Activated T-helper 2 cell treated with anti-CD3 and anti-CD28 coated beads, Interferon-gamma antibody, Interleukin-2, Interleukin-4, amounts not matched to agents 10 μg/mL and 5 μg/mL and 100 μg/mL, durations not matched to agents 14 hours and 24 hours and 36 hours (primary cell): ENCODE data around the gene MAGI2. TPM values are rescaled to one million over a fixed set of nuclear protein-coding genes. Genes with fewer than 3 reads are reported as not detected.

Source experiments
- DNase-seq: peaks from one replicate; pipeline ENCODE4 v3.0.0; 2021; ENCODE audit warnings: low spot score
- H3K27ac Mint-ChIP-seq: one replicate; pipeline ENCODE4 v1.8.0; 2021; ENCODE audit warnings: mixed read lengths
- H3K27me3 Mint-ChIP-seq: one replicate; pipeline ENCODE4 v1.8.0; 2021; ENCODE audit warnings: low read depth, mixed read lengths
- H3K36me3 Mint-ChIP-seq: one replicate; pipeline ENCODE4 v1.8.0; 2021; ENCODE audit warnings: low read depth, mixed read lengths
- H3K4me1 Mint-ChIP-seq: one replicate; pipeline ENCODE4 v1.8.0; 2021; ENCODE audit warnings: low read depth, mixed read lengths
- H3K4me3 Mint-ChIP-seq: one replicate; pipeline ENCODE4 v1.8.0; 2021; ENCODE audit warnings: low read depth, mild to moderate bottlenecking, moderate library complexity, mixed read lengths
- H3K9me3 Mint-ChIP-seq: one replicate; pipeline ENCODE4 v1.8.0; 2021; ENCODE audit warnings: mixed read lengths
- intact Hi-C: fragments of 100-400 bp; cut with micrococcal nuclease; formaldehyde crosslinking; loops from one replicate; pipeline ENCODE4 v1.15.1; 2023
- total RNA-seq: library from RNA; stranded (reverse); gene quantifications from 2 replicates; pipeline ENCODE4 v1.2.3, GENCODE V29; 2022

MAGI2 gene
- total RNA-seq, 1 donor from 2014 or later = 0.21 TPM

DNA sequence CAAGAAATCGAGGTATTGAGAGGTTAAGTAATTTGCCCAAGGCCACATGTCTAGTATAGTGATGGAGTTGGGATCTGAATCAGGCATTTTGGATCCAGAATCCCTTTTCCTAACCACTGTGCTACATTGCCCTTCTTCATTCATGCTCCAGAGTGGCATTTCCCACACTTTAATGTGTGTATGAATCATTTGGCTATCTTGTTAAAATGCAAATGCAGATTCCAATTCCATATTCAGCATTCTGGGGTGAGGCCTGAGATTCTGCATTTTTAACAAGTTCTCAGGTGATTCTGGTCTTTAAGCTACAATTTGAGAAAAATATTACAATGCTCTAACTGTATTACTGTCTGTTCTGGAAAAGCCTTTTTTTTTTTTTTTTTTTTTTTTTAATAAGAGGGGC, 1023.6 kb downstream of the MAGI2 start:
- no peak overlapping the region for H3K27ac Mint-ChIP-seq
- H3K27me3 Mint-ChIP-seq = no peaks in the 10 kb centered on the region
- peaks cover 4% of the 10 kb centered on the region for H3K9me3 Mint-ChIP-seq
- no peak overlapping the region for H3K4me3 Mint-ChIP-seq
- H3K4me1 Mint-ChIP-seq = no peaks in the 10 kb centered on the region
- H3K36me3 Mint-ChIP-seq = no peaks in the 10 kb centered on the region
- no peak for DNase-seq
- intact Hi-C loops = no loop called here

DNA sequence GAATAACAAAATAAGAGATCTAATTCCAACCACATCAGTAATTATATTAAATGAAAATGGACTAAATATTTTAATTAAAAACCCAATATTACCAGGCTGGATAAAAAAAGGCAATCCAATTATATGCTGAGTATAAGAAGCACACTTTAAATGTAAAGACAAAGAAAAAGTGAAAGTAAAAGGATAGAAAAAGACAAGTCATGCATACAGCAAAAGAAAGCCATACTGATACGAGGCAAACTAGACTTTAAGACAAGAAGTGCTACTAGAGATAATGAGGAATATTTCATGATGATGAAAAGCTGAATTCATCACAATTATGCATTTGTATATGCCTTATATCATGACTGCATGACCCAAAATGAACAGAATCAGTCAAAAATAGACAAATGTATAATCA, 1026.3 kb downstream of the MAGI2 start:
- H3K9me3 Mint-ChIP-seq = peaks cover 6% of the 10 kb centered on the region
- H3K4me3 Mint-ChIP-seq = no peak overlapping the region
- no peak overlapping the region for H3K27ac Mint-ChIP-seq
- no peaks in the 10 kb centered on the region for H3K27me3 Mint-ChIP-seq
- H3K36me3 Mint-ChIP-seq = no peaks in the 10 kb centered on the region
- intact Hi-C loops = no loop called here
- no peak for DNase-seq
- no peaks in the 10 kb centered on the region for H3K4me1 Mint-ChIP-seq

DNA sequence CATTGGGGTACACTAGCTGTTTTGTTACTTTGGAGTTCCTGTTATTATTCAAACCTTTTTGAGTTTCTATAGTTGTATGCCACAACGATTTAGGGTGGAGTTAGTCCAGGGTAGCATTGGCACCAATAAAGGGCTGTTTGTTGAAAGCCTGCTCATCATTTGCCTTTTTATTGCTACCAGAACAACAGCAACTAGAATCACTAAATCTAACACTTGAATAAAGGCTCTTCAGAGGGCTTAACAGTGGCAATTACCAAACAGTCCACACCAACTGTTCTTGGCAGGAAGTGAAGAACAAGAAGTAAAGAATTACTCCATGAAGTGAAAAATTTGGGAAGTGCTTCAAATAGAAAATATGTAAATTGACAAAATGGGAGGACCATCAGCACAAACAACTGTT, 1033.5 kb downstream of the MAGI2 start:
- Mint-ChIP-seq H3K27ac (no peak overlapping the region), H3K36me3 (no peaks in the 10 kb centered on the region), H3K4me3 (no peak overlapping the region), H3K27me3 (no peaks in the 10 kb centered on the region), H3K4me1 (no peaks in the 10 kb centered on the region), H3K9me3 (peaks cover 3% of the 10 kb centered on the region)
- no peak for DNase-seq
- intact Hi-C loops = no loop called here

DNA sequence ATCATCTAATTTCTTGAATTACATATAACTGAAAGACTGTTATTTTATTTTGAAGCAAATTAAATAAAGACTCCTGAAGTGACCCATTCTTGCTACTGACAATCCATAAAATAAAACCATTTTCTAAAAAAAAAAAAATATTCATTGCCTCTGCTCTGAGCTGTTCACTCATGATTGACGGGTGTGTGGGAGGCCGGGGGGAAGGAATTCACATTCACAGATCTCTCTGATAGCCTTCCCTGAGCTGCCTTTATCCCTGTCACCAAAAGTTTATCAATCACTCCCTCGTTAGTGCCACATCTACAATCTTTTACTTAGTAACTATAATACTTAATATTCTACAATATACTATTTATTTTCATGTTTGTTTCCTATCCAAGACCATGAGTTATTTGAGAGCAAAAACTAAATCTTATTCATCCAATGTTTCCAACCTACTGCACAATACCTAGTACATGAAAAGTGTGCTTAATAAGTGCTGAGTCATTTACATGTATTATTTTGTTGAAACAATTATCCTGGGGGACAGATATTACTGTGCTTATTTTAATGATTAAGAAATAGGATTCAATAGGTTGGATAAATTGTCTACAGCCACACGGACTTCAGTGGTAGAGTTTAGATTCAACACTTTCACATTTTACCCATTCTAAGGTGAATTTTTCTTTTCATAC, 1036.2 kb downstream of the MAGI2 start:
- Mint-ChIP-seq H3K4me3 (no peak overlapping the region), H3K27ac (no peak overlapping the region), H3K4me1 (no peaks in the 10 kb centered on the region), H3K9me3 (no peaks in the 10 kb centered on the region), H3K36me3 (no peaks in the 10 kb centered on the region), H3K27me3 (no peaks in the 10 kb centered on the region)
- DNase-seq = no peak
- intact Hi-C loops = no loop called here

DNA sequence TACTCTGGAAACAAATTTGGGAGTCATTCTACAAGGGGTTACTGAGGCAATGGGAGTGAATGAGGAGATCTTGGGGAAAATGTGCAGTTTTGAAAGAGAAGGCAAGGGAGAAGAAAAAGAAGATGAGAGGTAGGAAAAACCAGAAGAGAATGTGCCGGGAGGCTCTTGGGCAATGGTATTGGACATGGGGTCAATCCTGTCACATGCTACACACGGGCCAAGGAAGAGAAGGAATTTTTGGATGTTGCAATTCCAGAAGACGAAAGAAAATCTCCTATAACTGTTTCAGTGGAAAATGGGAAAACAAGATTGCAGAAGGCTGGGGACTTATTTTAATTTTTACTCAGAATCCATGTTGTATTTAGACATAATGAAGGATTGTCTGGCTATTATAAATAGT, 1039.9 kb downstream of the MAGI2 start:
- H3K27ac Mint-ChIP-seq = no peak overlapping the region
- intact Hi-C loops = no loop called here
- H3K9me3 Mint-ChIP-seq = no peaks in the 10 kb centered on the region
- no peaks in the 10 kb centered on the region for H3K4me1 Mint-ChIP-seq
- H3K27me3 Mint-ChIP-seq = no peaks in the 10 kb centered on the region
- no peak overlapping the region for H3K4me3 Mint-ChIP-seq
- no peak for DNase-seq
- H3K36me3 Mint-ChIP-seq = no peaks in the 10 kb centered on the region

DNA sequence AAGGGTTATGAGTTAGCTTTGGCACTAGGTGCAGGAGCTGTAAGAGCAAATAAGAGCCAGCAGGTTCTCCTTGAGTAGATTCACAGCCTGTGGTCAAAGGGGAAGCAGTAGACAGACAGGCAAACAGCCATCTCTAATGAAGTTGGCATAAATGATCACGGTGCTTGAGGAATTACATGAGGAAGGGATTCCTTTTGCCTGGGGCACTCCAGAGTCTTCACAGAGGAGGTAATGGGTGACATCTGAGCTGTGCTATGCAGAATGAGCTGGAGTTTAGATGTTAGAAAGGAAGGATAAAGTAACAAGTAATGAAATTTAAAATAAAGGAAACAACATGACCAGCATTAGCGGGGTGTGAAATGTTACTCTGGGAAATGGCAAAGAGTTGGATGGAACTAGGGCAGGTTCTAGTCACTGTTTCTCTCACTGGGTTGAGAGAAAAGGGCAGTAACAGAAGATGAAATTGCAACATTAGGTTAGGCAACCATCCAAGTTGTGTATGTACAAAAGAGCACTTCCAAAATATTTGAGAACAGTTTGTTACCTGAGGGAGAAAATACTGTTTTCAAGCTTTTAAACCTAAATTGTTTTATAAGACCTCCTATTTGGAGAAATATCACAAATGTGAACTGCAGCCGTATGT, 1041.1 kb downstream of the MAGI2 start:
- Mint-ChIP-seq H3K27me3 (no peaks in the 10 kb centered on the region), H3K27ac (no peak overlapping the region), H3K4me1 (no peaks in the 10 kb centered on the region), H3K4me3 (no peak overlapping the region), H3K36me3 (no peaks in the 10 kb centered on the region), H3K9me3 (no peaks in the 10 kb centered on the region)
- no peak for DNase-seq
- intact Hi-C loops = no loop called here

DNA sequence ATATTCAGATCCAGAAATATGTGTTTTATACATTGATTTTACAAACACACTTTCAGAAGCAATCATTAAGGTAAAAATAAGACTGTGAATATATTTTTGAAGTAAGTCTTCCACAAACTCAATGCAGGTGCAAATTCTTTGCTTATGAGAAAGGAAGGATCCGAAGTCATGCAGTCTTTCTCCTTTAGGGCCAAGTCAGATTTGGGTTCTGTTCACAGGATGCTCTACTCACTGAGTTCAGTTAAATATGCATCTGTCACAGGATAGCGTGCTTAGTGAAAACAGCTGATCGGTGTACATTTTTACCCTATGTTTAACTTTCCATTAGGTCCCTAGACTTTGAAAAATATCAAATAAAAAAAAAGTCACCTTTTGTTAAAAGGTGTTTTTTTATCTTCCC, 1046.4 kb downstream of the MAGI2 start:
- intact Hi-C loops = no loop called here
- DNase-seq = no peak
- H3K27me3 Mint-ChIP-seq = no peaks in the 10 kb centered on the region
- no peak overlapping the region for H3K27ac Mint-ChIP-seq
- no peaks in the 10 kb centered on the region for H3K36me3 Mint-ChIP-seq
- no peaks in the 10 kb centered on the region for H3K4me1 Mint-ChIP-seq
- H3K4me3 Mint-ChIP-seq = no peak overlapping the region
- no peaks in the 10 kb centered on the region for H3K9me3 Mint-ChIP-seq

DNA sequence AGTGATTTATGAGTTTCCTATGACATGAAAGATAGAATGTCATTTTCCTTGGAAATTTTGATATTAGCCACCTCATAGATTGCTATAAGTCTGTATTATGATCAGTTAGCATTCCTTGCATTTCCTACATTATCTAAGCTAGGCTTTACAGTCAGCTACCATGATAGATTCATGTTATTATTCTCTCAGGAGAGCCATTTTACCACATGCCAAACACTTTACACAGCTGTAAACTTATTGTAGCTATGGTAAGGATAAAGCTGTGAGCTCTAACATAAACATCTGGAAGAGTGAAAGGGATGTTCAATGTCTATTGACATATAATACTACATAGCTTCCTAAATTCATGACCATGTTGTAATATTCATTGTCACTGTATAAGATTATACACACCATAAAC, 1046.9 kb downstream of the MAGI2 start:
- intact Hi-C loops = no loop called here
- no peak for DNase-seq
- Mint-ChIP-seq H3K4me1 (no peaks in the 10 kb centered on the region), H3K27me3 (no peaks in the 10 kb centered on the region), H3K27ac (no peak overlapping the region), H3K4me3 (no peak overlapping the region), H3K9me3 (no peaks in the 10 kb centered on the region), H3K36me3 (no peaks in the 10 kb centered on the region)

DNA sequence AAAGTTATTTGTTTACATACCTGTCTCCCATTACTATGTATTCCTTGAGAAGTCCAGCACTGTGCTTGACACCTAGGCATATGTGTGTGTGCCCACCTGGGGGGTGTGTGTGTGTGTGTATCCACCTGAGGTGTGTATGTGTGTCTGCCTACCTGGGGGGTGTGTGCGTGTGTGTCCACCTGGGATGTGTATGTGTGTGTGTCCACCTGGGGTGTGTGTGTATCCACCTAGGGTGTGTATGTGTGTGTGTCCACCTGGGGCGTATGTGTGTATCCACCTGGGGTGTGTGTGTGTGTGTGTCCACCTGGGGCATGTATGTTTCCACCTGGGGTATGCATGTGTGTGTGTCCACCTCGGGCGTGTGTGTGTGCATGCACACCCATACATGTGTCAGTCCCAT, 1051.4 kb downstream of the MAGI2 start:
- Mint-ChIP-seq H3K4me1 (no peaks in the 10 kb centered on the region), H3K4me3 (no peak overlapping the region), H3K27ac (no peak overlapping the region), H3K9me3 (no peaks in the 10 kb centered on the region), H3K27me3 (no peaks in the 10 kb centered on the region), H3K36me3 (no peaks in the 10 kb centered on the region)
- intact Hi-C loops = no loop called here
- DNase-seq = no peak

DNA sequence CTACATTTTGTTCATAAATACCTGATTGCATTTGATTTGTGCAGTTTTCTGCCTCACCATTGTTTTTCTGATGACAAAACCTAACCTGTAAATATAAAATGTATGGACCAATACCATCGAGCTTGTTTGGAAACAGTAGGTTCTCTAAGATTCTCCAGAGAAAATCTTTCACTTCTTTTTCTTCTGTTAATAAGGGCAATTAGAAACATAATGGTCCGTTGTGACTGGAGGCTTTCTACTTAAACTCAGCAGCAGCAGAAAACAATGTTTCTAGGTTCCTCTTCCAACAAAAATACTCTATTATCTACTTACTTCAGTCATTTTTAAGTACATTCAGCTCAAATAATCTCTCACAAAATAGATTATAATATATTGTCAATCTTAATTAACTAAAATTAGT, 1053.4 kb downstream of the MAGI2 start:
- Mint-ChIP-seq H3K27ac (no peak overlapping the region), H3K27me3 (no peaks in the 10 kb centered on the region), H3K4me1 (no peaks in the 10 kb centered on the region), H3K4me3 (no peak overlapping the region), H3K9me3 (no peaks in the 10 kb centered on the region), H3K36me3 (no peaks in the 10 kb centered on the region)
- intact Hi-C loops = no loop called here
- DNase-seq = no peak

DNA sequence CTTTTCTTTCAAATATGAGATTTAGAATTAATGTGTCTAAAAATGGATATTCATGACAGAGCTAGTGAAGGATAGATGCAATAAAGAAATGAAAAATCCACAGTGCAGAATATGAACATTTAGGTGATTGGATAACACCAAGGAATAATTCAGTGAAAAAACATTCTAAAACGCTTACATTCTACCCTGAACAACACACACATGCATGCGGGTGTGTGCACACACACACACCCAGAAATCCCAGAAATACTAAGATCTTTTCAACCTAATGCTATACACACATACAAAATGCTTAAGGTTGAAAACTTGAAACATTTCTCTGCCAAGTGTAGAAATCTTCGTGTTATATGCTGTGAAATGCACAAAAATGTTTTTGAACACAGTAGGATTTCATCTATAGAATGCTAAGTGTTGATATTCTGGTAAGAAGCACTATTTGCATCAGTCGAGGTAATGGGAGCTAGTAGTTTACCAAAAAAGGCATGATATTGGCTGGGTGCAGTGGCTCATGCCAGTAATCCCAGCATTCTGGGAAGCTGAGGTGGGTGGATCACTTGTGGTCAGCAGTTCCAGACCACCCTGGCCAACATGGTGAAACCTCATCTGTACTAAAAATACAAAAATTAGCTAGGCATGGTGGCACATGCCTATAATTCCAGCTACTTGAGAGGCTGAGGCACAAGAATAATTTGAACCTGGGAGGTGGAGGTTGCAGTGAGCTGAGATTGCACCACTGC, 1054.3 kb downstream of the MAGI2 start:
- Mint-ChIP-seq H3K36me3 (no peaks in the 10 kb centered on the region), H3K4me3 (no peak overlapping the region), H3K9me3 (no peaks in the 10 kb centered on the region), H3K4me1 (no peaks in the 10 kb centered on the region), H3K27me3 (no peaks in the 10 kb centered on the region), H3K27ac (no peak overlapping the region)
- no peak for DNase-seq
- intact Hi-C loops = no loop called here

DNA sequence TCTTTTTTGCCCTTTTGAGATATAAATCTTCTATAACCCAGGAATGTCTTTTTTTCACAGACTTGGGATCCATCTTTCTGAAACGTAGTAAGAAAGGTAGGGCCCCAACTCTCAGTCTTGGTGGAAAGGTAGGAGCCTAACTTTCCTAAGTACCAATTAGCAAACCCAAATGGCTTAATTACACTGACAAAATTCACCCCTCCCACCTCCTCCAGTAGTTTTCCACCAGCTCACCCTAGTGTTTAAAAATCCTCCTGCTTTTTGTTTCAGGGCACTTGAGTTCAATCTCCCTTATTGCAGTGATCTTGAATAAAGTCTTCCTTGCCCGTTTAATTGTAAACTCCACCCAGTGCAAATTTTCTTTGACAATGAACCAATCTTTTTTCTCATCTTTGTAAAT, 1054.9 kb downstream of the MAGI2 start:
- intact Hi-C loops = no loop called here
- no peak for DNase-seq
- Mint-ChIP-seq H3K4me3 (no peak overlapping the region), H3K27me3 (no peaks in the 10 kb centered on the region), H3K9me3 (no peaks in the 10 kb centered on the region), H3K27ac (no peak overlapping the region), H3K36me3 (no peaks in the 10 kb centered on the region), H3K4me1 (no peaks in the 10 kb centered on the region)

DNA sequence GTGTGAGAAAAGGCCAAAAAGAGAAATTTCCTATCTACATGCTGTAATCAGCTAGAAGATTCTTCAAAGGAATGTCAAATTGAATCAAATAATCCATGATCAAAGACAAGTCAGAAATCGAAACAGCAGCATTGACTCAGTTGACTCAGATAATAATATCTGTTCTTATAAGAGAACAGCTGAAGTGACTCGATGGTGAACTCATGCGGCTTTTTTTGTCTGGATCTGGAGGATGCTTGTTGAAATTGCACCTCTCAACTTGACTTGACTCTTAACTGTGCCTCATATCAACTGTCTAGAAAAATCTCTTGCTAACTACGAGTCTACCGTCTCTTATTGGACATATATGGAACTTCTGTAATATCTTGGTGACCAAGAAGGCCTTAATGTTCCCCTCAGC, 1055.4 kb downstream of the MAGI2 start:
- DNase-seq = no peak
- Mint-ChIP-seq H3K9me3 (no peaks in the 10 kb centered on the region), H3K4me1 (no peaks in the 10 kb centered on the region), H3K36me3 (no peaks in the 10 kb centered on the region), H3K27me3 (no peaks in the 10 kb centered on the region), H3K4me3 (no peak overlapping the region), H3K27ac (no peak overlapping the region)
- intact Hi-C loops = no loop called here
